GM23338 (cell line): ENCODE measurements around the gene FAM167B.

Experiments used
- EZH2 ChIP-seq: fragments of 200-600 bp; sonication (generic); IDR thresholded peaks from one replicate; pipeline ENCODE4 v1.8.0; 2017; ENCODE audit warnings: antibody characterized with exemption, mild to moderate bottlenecking, low read depth; ENCODE audit not compliant: unreplicated experiment
- TF ChIP-seq, protein P1 (sequence below), 2 experiments: fragments of 200-600 bp in 1 of 2; sonication (generic) in 1 of 2; conservative IDR thresholded peaks; 2 replicates each; pipeline versions ENCODE4 v1.5.1 to v1.6.1; 2016 to 2017; ENCODE audit warnings: antibody characterized with exemption in 2 of 2, low read depth in 2 of 2, mild to moderate bottlenecking in 2 of 2, moderate library complexity in 1 of 2

DNA sequence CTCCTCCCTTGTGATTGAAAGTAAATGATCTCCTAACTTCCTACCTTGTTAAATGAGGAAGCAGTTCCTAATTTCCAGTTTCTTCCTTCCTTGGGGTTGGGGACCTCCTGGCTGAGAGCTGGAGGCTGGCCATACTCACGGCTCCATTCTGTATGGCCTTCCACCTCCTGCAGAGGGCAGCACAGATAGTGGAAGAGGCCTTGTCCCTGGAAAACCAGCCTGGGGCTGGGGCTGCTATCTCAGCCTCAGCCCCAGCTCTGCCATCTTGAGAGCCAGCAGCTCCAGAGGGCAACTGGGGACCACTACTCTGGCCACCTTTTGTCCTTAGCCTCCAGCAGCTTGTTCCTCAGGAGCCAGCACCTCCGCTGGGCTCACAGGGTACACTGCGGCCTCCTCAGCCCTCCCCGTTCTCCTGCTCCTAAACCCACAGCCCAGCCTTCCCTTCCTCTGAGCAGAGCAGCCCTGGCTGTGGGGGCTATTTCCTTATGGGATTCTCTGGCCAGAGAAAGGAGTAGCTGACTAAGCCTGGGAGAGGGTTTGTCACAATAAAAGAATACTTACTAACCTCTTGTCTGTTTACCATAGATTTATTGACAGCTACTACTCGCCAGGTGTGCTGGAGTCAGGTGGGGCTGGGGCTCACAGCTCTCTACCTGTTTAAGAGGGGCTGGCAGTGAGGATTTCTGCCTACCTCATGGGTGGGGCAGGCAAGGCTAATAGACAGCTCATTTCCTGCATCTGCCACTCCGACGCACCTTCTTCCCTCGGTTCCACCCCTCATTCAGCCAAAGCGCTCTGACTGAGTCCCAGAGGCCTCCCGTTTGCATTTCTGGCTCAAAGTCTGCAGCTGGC lies 31.2 kb upstream of the FAM167B start:
- TF ChIP-seq, protein P1, sequence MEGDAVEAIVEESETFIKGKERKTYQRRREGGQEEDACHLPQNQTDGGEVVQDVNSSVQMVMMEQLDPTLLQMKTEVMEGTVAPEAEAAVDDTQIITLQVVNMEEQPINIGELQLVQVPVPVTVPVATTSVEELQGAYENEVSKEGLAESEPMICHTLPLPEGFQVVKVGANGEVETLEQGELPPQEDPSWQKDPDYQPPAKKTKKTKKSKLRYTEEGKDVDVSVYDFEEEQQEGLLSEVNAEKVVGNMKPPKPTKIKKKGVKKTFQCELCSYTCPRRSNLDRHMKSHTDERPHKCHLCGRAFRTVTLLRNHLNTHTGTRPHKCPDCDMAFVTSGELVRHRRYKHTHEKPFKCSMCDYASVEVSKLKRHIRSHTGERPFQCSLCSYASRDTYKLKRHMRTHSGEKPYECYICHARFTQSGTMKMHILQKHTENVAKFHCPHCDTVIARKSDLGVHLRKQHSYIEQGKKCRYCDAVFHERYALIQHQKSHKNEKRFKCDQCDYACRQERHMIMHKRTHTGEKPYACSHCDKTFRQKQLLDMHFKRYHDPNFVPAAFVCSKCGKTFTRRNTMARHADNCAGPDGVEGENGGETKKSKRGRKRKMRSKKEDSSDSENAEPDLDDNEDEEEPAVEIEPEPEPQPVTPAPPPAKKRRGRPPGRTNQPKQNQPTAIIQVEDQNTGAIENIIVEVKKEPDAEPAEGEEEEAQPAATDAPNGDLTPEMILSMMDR (conservative IDR thresholded peaks at IDR 0.05; ENCODE audit: low read depth in 2 of 2), result peak; percentile 83 to 92
- TF ChIP-seq EZH2, result no peak
